ENCODE results near the gene CCL17. TPM values are rescaled to one million over a fixed set of nuclear protein-coding genes. Genes with fewer than 3 reads are reported as not detected.
A peak's percentile ranks its signal among the peaks of the same experiment; 100 is the strongest.
"Not testable (repeated sequence)": the region's sequence is repeated elsewhere in the genome, so short reads cannot be mapped to it uniquely, and the experiment has no call there.

CCL17 gene
- total and polyA plus RNA-seq, 9 donors = not detected

- WGBS, 3 donors = 54 to 61% (median 58%) methylated on average over 9 of the region's 9 CpGs
- intact Hi-C loops (cut with DNase I) = loop anchor here in 1 of 4 donors (5.0 kb wide), 1 partner anchor 56 kb away; no protein-coding TSS in a partner anchor
- H3K4me3 ChIP-seq = peak overlapping the region; percentile 38
- no peaks in the 10 kb centered on the region for H3K36me3 ChIP-seq
- peaks cover 2% of the 10 kb centered on the region for H3K4me1 ChIP-seq (ENCODE audit: insufficient read depth)
- DNase-seq = no peak
- peak overlapping the region in 1 of 2 donors; percentile 20 for H3K27ac ChIP-seq
- no peak for TF ChIP-seq CTCF (IDR thresholded peaks at IDR 0.05)
- no peak for TF ChIP-seq EP300 (IDR thresholded peaks at IDR 0.05)
- TF ChIP-seq POLR2A (IDR thresholded peaks at IDR 0.05) = no peak
- H3K27me3 ChIP-seq = no peaks in the 10 kb centered on the region
- no peaks in the 10 kb centered on the region for H3K9me3 ChIP-seq
Measured at GRCh38 chr16:57373117-57373947, 31.2 kb upstream of the CCL17 start.

- H3K36me3 ChIP-seq = no peaks in the 10 kb centered on the region
- H3K9me3 ChIP-seq = no peaks in the 10 kb centered on the region
- H3K27ac ChIP-seq = no peak overlapping the region
- intact Hi-C loops (cut with DNase I) = loop anchor here in 1 of 4 donors (5.0 kb wide), 1 partner anchor 57 kb away; no protein-coding TSS in a partner anchor
- H3K4me3 ChIP-seq = peak overlapping the region; percentile 38
- 20 to 27% (median 24%) methylated on average over 9 of the region's 9 CpGs for WGBS, 3 donors
- no peak for TF ChIP-seq POLR2A (IDR thresholded peaks at IDR 0.05)
- TF ChIP-seq CTCF (IDR thresholded peaks at IDR 0.05) = no peak
- no peak for TF ChIP-seq EP300 (IDR thresholded peaks at IDR 0.05)
- peaks cover 2% of the 10 kb centered on the region for H3K4me1 ChIP-seq (ENCODE audit: insufficient read depth)
- DNase-seq = peak in 1 of 5 donors; percentile 31
- no peaks in the 10 kb centered on the region for H3K27me3 ChIP-seq
Measured at GRCh38 chr16:57374067-57374534, 30.5 kb upstream of the CCL17 start.

GRCh38 chr16:57374925-57375465 is 29.6 kb upstream of the CCL17 start:
- H3K9me3 ChIP-seq; H3K27ac ChIP-seq; H3K36me3 ChIP-seq; H3K27me3 ChIP-seq; DNase-seq; H3K4me1 ChIP-seq (ENCODE audit: insufficient read depth); H3K4me3 ChIP-seq: not testable (repeated sequence)
- WGBS, 3 donors = 75 to 82% (median 76%) methylated on average over 8 of the region's 8 CpGs
- intact Hi-C loops (cut with DNase I) = loop anchor here in 1 of 4 donors (5.0 kb wide), 1 partner anchor 58 kb away; no protein-coding TSS in a partner anchor

- no peaks in the 10 kb centered on the region for H3K9me3 ChIP-seq
- TF ChIP-seq POLR2A (IDR thresholded peaks at IDR 0.05) (no peak), EP300 (IDR thresholded peaks at IDR 0.05) (no peak), CTCF (IDR thresholded peaks at IDR 0.05) (no peak)
- H3K4me1 ChIP-seq (ENCODE audit: insufficient read depth) = peaks cover 2% of the 10 kb centered on the region
- H3K27me3 ChIP-seq = no peaks in the 10 kb centered on the region
- no peaks in the 10 kb centered on the region for H3K36me3 ChIP-seq
- no peak overlapping the region for H3K4me3 ChIP-seq
- WGBS, 3 donors = 88 to 98% (median 94%) methylated on average over 3 of the region's 3 CpGs
- DNase-seq = no peak
- intact Hi-C loops (cut with DNase I) = no loop called here
- H3K27ac ChIP-seq = no peak overlapping the region
Measured at GRCh38 chr16:57376313-57376818, 28.2 kb upstream of the CCL17 start.

All from ovary (tissue), 9 donors.